Muscle of back (tissue), 13 donors: ENCODE results near the gene LSM2. TPM values are rescaled to one million over a fixed set of nuclear protein-coding genes. Genes with fewer than 3 reads are reported as not detected.
"Not testable (repeated sequence)": the region's sequence is repeated elsewhere in the genome, so short reads cannot be mapped to it uniquely, and the experiment has no call there.

Source experiments
- DNase-seq, 3 donors: peaks; one replicate each; pipeline versions ENCODE4 v3.0.0 to v3.0.0-alpha.2; 2013
- long read RNA-seq, 9 donors: transcript quantifications; one replicate each; lab custom pipeline, GENCODE V29; 2026
- polyA plus RNA-seq, 10 donors: library from polyadenylated mRNA; unstranded; fragments of 120-200 nt; gene quantifications; one replicate each; pipeline ENCODE4 v1.2.1, GENCODE V29; 2013; ENCODE audit not compliant: insufficient read length in 10 of 10

The LSM2 gene
- 10 to 100 TPM; 46.2 to 63.6 (median 58.9) TPM for polyA plus RNA-seq
- long read RNA-seq, donor 1, transcript LSM2-208 (5 exons, 876 nt): major isoform, 29 of 30 reads
- long read RNA-seq, donor 1, partial matches to known transcripts: 0 of 30 reads
- long read RNA-seq, donor 1, other reads (novel, unspliced or antisense): 0 of 30 reads
- long read RNA-seq, donor 2, transcript LSM2-208 (5 exons, 876 nt): major isoform, 23 of 24 reads
- long read RNA-seq, donor 2, partial matches to known transcripts: 0 of 24 reads
- long read RNA-seq, donor 2, other reads (novel, unspliced or antisense): 0 of 24 reads
- long read RNA-seq, donor 3: 0 reads
- long read RNA-seq, donor 4, transcript LSM2-208 (5 exons, 876 nt): major isoform, 23 of 24 reads
- long read RNA-seq, donor 4, partial matches to known transcripts: 0 of 24 reads
- long read RNA-seq, donor 4, other reads (novel, unspliced or antisense): 0 of 24 reads
- long read RNA-seq, donor 5, transcript LSM2-208 (5 exons, 876 nt): major isoform, 53 of 60 reads
- long read RNA-seq, donor 5, partial matches to known transcripts: 5 of 60 reads
- long read RNA-seq, donor 5, other reads (novel, unspliced or antisense): 0 of 60 reads
- long read RNA-seq, donor 6, transcript LSM2-208 (5 exons, 876 nt): major isoform, 35 of 38 reads
- long read RNA-seq, donor 6, partial matches to known transcripts: 0 of 38 reads
- long read RNA-seq, donor 6, other reads (novel, unspliced or antisense): 0 of 38 reads
- long read RNA-seq, donor 7, transcript LSM2-208 (5 exons, 876 nt): major isoform, 17 of 20 reads
- long read RNA-seq, donor 7, partial matches to known transcripts: 0 of 20 reads
- long read RNA-seq, donor 7, other reads (novel, unspliced or antisense): 0 of 20 reads
- long read RNA-seq, donor 8, transcript LSM2-208 (5 exons, 876 nt): major isoform, 16 of 28 reads
- long read RNA-seq, donor 8, partial matches to known transcripts: 11 of 28 reads
- long read RNA-seq, donor 8, other reads (novel, unspliced or antisense): 0 of 28 reads
- long read RNA-seq, donor 9, transcript LSM2-208 (5 exons, 876 nt): major isoform, 9 of 9 reads
- long read RNA-seq, donor 9, partial matches to known transcripts: 0 of 9 reads
- long read RNA-seq, donor 9, other reads (novel, unspliced or antisense): 0 of 9 reads

DNA sequence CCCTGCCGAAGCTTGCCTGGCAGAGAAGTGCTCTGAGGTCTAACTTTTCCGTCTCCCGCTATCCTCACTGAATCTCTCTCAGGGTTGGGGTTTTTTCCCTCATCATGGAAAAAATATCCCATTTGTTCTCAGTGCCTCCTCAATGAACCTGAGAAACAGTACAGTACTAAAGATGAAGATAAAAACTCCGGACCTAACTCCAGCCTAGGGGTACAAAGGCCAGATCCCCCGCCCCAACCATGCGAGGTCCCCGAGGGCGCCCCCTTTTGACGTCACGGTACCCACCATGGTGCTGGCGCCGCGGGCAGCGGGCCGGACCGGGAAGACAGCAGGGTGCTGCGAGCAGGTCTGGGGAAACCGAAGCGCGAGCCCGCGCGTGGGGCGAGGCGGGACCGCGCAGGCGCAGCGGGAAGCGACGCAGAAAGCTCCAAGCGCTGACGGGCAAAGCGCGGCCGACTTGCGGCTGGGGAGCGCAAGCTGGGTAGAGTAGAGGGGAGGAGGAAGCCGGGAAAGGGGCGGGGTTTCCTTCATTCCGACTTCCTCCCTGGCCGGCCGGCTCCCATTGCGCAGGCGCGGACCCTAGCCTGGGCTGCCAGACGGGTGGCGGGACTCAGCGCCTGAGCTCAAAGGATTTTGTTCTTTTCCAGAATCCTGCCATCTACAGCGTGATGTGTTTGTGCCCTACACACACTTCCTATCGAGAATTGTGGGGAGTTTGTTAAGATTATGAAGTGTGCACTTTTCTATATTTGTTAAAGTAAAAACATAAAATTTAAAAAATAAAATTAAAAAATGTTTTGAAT is at the start of gene LSM2:
LSM2 (minus strand) TSS at position 497 of the 803 bp plus-strand sequence; CDS start at position 288, 209 bp downstream.
- DNase-seq: peak; percentile 97 to 99 (median 98)

GRCh38 chr6:31851980-31852718 is 45.4 kb upstream of the LSM2 start:
- DNase-seq: not testable (repeated sequence)

DNA sequence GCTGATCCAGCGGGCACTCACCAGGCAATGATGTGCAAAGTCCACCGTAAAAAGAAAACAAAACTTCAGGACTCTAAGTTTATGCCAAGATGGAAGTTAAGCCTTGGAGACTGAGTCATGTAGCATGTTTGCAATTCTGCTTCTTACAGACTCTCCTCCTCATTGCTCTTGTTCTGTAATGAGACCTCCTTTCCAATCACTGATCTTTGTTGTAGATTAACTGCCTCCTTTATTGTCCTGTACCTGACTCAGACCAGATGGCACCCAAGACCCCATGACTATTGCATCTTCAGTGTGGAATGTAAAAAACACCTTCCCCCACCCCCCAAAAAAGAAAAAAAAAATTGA is 44.7 kb upstream of the LSM2 start:
- no peak for DNase-seq

DNA sequence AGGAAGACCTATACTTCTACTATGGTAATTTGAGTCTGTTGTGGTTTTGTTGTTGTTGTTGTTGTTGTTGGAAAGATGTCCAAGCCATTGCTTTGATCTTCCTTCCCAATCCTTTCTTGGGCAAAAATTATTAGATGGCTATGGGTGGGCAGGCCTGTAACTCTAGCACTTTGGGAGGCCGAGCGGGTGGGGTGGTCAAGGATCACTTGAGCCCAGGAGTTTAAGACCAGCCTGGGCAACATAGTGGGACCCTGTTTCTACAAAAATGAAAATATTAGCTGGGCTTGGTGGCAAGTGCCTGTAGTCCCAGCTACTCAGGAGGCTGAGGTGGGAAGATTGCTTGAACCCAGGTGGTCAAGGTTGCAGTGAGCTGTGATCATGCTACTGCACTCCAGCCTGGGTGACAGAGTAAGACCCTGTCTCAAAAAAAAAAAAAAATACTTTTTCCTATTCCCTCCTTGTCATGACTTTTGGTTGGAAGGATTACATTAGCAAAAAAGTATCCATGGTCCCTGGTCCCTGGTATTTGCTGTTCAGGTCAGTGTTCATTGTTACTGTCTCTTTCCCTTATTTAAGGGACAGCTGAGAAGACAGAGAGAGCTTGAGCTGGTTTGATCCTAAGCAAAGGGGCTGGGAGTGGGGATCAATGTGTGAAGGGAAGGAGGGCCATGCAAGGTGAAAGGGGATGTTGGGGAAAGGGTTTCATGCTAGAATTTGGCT is 44.2 kb upstream of the LSM2 start:
- no peak for DNase-seq

GRCh38 chr6:31847276-31847978 is 40.7 kb upstream of the LSM2 start:
- DNase-seq: no peak

DNA sequence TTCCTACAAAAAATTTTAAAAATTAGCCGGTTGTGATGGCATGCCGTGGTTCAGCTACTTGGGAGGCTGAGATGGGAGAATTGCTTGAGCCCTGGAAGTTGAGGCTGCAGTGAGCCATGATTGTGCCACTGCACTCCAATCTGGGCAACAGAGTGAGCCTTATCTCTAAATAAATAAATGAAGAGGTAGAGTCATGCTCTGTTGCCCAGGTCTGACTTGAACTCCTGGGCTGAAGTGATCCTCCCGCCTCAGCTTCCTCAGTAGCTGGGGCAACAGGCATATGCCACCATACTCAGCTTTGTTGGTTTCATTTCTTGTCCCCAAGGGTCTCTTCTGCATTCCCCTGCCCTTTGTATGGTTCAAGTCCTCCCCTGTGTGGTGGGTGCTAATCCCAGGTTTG is 37.7 kb upstream of the LSM2 start:
- no peak for DNase-seq

DNA sequence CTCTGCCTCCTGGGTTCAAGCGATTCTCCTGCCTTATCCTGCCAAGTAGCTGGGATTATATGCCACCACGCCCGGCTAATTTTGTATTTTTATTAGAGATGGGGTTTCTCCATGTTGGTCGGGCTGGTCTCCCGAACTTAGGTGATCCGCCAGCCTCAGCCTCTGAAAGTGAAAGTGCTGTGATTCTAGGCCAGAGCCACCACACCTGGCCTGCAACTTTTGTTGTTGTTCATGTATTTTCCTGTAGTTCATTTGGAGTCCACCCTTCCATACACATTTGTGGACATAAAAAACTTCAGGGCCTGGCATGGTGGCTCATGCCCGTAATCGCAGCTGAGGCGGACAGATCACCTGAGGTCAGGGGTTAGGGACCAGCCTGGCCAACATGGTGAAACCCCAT is 35.3 kb upstream of the LSM2 start:
- no peak for DNase-seq

DNA sequence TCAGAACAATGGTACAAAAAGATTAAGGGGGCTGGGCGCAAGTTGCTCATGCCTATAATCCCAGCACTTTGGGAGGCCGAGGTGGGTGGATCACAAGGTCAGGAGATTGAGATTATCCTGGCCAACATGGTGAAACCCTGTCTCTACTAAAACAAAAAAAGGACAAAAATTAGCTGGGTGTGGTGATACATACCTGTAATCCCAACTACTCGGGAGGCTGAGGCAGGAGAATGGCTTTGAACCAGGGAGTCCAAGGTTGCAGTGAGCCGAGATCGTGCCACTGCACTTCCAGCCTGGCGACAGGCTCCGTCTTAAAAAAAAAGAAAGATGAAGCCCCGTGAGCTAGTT is 33.0 kb upstream of the LSM2 start:
- DNase-seq: not testable (repeated sequence)

DNA sequence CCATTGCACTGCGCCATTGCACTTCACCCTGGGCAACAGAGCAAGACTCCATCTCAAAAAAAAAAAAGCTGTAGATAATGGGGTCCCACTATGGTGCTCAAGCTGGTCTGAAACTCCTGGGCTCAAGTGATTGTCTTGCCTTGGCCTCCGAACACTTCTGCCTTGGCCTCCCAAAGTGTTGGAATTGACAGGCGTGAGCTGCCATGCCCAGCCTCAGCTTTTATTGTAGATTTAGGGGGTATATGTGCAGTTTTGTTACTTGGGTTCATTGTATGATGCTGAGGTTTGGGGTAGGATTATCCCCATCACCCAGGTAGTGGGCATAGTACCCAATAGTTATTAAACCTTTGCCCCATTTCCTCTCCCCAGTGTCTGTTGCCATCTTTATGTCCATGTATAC is 32.2 kb upstream of the LSM2 start:
- no peak for DNase-seq

GRCh38 chr6:31838114-31838553 is 31.4 kb upstream of the LSM2 start:
- DNase-seq: not testable (repeated sequence)

GRCh38 chr6:31837369-31838113 is 30.8 kb upstream of the LSM2 start:
- no peak for DNase-seq

DNA sequence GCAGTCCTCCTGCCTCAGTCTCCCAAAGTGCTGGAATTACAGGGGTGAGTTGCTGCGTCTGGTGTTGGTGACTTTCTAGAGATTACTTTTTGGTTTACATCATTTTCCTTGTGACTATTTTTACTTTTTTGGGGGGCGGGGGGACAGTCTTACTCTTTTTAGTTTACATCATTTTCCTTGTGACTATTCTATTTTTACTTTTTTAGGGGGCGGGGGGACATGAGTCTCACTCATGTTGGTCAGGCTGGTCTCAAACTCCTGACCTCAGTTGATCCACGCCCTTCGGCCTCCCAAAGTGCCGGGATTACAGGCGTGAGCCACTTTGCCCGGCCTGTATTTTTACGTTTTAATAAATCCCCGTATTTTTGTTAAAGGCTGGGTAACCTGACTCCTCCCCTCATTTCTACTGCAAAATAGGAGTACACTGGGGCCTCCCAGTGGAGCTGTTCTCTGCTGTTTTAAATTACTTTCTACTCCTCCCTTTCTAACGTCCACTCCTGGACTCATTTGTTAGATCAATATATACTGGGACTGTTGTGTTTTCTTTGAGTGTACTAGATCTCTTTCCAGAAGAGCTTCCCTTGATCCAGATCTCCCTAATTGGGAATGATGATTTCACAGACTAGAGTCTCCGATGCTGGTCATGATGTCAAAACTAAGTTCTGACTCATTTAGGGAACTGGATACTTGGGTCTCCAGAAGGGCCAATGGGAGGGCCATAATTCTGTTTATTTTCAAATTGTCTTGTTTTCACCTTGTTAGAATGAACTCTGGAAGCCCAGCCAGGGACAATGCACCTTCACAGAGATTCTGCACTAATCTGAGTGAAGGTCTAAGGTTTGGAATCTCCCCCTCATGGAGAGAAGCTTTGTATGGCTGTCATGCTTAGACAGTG is 30.0 kb upstream of the LSM2 start:
- DNase-seq: peak in 1 of 3 donors; percentile 45

- peak in 1 of 3 donors; percentile 44 for DNase-seq
These were observed 29.3 kb upstream of the LSM2 start for GRCh38 chr6:31836047-31836473.

DNA sequence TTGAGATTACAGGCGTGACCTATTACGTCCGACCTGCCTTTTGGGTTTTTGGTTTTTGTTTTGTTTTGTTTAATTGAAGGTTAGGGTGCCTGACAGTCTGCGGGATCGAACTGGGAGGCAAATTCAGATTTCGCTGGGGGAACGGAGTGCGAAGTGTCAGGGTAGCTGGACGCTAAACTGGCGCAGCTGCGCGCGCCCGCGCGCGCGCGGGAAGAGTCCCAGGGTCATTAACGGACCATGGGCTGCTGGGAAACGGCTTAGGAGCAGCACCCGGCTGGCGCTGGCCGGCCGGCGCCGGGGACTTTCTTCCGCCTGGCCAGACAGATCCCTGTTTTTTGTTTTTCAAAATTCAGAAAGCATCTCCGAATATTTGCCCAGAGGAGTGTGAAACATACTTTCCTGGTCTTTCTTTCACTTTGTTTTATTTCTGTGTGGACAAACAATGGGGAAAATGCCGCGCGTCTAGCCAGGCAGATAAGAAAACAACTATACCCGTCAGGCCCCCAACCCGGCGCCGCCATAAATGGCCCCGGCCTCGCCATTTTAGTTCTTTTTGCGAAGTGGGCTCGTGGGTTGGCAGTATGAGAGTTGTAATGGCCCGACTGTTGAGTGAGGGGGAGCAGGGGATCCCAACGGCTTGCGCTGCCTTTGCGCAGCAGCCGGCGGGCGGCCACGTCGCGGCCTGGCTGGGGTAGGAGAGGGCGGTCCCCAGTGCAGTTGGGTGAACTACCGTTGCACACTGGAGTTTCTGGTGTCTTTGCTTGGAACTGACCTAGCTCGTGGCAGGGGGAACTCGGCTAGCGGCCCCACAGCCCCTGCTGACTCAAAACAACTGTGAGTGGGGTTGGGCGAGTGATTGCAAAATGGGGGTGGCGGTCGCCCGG is 27.8 kb upstream of the LSM2 start:
- DNase-seq: peak; percentile 87 to 96 (median 96)

- no peak for DNase-seq
These were observed 24.8 kb upstream of the LSM2 start for GRCh38 chr6:31831350-31832215.
